ENCODE measurements around the gene TMED10.
"Not testable (repeated sequence)": the region's sequence is repeated elsewhere in the genome, so short reads cannot be mapped to it uniquely, and the experiment has no call there.

TMED10 gene

GRCh38 chr14:75128596-75128990, 47.8 kb downstream of the TMED10 start:
- no peak for DNase-seq (ENCODE audit: low read depth in 4 of 4, low spot score in 1 of 4)

- no peak for DNase-seq (ENCODE audit: low read depth in 4 of 4, low spot score in 1 of 4)
These were observed 48.4 kb downstream of the TMED10 start for GRCh38 chr14:75127903-75128595.

- DNase-seq (ENCODE audit: low read depth in 4 of 4, low spot score in 1 of 4) = not testable (repeated sequence)
These were observed 49.0 kb downstream of the TMED10 start for GRCh38 chr14:75127474-75127820.

- peak; percentile 72 to 84 (median 83) for DNase-seq (ENCODE audit: low read depth in 4 of 4, low spot score in 1 of 4)
These were observed 49.5 kb downstream of the TMED10 start, which contains the start of gene NEK9 for GRCh38 chr14:75126679-75127473. Gene NEK9, minus strand, starts transcription at chr14:75127048. Its CDS starts 127 bp downstream, at chr14:75126921.

- no peak for DNase-seq (ENCODE audit: low read depth in 4 of 4, low spot score in 1 of 4)
These were observed 50.3 kb downstream of the TMED10 start for GRCh38 chr14:75126121-75126544.

- no peak for DNase-seq (ENCODE audit: low read depth in 4 of 4, low spot score in 1 of 4)
These were observed 50.8 kb downstream of the TMED10 start for GRCh38 chr14:75125617-75126016.

- DNase-seq (ENCODE audit: low read depth in 4 of 4, low spot score in 1 of 4) = no peak
These were observed 52.4 kb downstream of the TMED10 start for GRCh38 chr14:75123991-75124390.

- DNase-seq (ENCODE audit: low read depth in 4 of 4, low spot score in 1 of 4) = no peak
These were observed 54.9 kb downstream of the TMED10 start for GRCh38 chr14:75121552-75121951.

GRCh38 chr14:75120541-75121291, 55.7 kb downstream of the TMED10 start:
- DNase-seq (ENCODE audit: low read depth in 4 of 4, low spot score in 1 of 4) = no peak

GRCh38 chr14:75119056-75119455, 57.4 kb downstream of the TMED10 start:
- DNase-seq (ENCODE audit: low read depth in 4 of 4, low spot score in 1 of 4) = no peak

GRCh38 chr14:75113932-75114539, 62.4 kb downstream of the TMED10 start:
- DNase-seq (ENCODE audit: low read depth in 4 of 4, low spot score in 1 of 4) = no peak

- DNase-seq (ENCODE audit: low read depth in 4 of 4, low spot score in 1 of 4) = no peak
These were observed 66.5 kb downstream of the TMED10 start for GRCh38 chr14:75109877-75110276.

- no peak for DNase-seq (ENCODE audit: low read depth in 4 of 4, low spot score in 1 of 4)
These were observed 69.2 kb downstream of the TMED10 start for GRCh38 chr14:75107186-75107585.

GRCh38 chr14:75101491-75101890, 74.9 kb downstream of the TMED10 start:
- DNase-seq (ENCODE audit: low read depth in 4 of 4, low spot score in 1 of 4) = no peak

GRCh38 chr14:75098682-75099081, 77.7 kb downstream of the TMED10 start:
- no peak for DNase-seq (ENCODE audit: low read depth in 4 of 4, low spot score in 1 of 4)

- DNase-seq (ENCODE audit: low read depth in 4 of 4, low spot score in 1 of 4) = no peak
These were observed 78.2 kb downstream of the TMED10 start for GRCh38 chr14:75098212-75098611.

- DNase-seq (ENCODE audit: low read depth in 4 of 4, low spot score in 1 of 4) = no peak
These were observed 79.5 kb downstream of the TMED10 start for GRCh38 chr14:75096959-75097358.

GRCh38 chr14:75095690-75096089, 80.7 kb downstream of the TMED10 start:
- no peak for DNase-seq (ENCODE audit: low read depth in 4 of 4, low spot score in 1 of 4)

- DNase-seq (ENCODE audit: low read depth in 4 of 4, low spot score in 1 of 4) = no peak
These were observed 81.5 kb downstream of the TMED10 start for GRCh38 chr14:75094896-75095295.

- no peak for DNase-seq (ENCODE audit: low read depth in 4 of 4, low spot score in 1 of 4)
These were observed 83.7 kb downstream of the TMED10 start for GRCh38 chr14:75092698-75093097.

- no peak for DNase-seq (ENCODE audit: low read depth in 4 of 4, low spot score in 1 of 4)
These were observed 85.2 kb downstream of the TMED10 start for GRCh38 chr14:75091251-75091650.

All from stimulated activated CD4-positive, alpha-beta T cell treated with anti-CD3 and anti-CD28 coated beads, Interleukin-1b, Interleukin-23, amount 100 ng/mL, for 24 hours (primary cell).